Measurements from ENCODE around the gene NR2F6.
A peak's percentile ranks its signal among the peaks of the same experiment; 100 is the strongest.
"Not testable (repeated sequence)": the region's sequence is repeated elsewhere in the genome, so short reads cannot be mapped to it uniquely, and the experiment has no call there.

Gene NR2F6

GRCh38 chr19:17245535-17245984 lies at the start of gene NR2F6:
Gene NR2F6 (minus strand): TSS chr19:17245919. CDS start chr19:17245220, 699 bp downstream.
- no peak for DNase-seq

- peak; percentile 62 for DNase-seq
Observed at GRCh38 chr19:17294051-17294891, 48.6 kb upstream of the NR2F6 start.

GRCh38 chr19:17293605-17294004 lies 47.9 kb upstream of the NR2F6 start:
- DNase-seq: no peak

- peak; percentile 88 for DNase-seq
Observed at GRCh38 chr19:17292301-17293074, 46.8 kb upstream of the NR2F6 start.

- peak; percentile 43 for DNase-seq
Observed at GRCh38 chr19:17289489-17289888, 43.8 kb upstream of the NR2F6 start.

GRCh38 chr19:17286752-17287151 lies 41.0 kb upstream of the NR2F6 start:
- no peak for DNase-seq

GRCh38 chr19:17286263-17286662 lies 40.5 kb upstream of the NR2F6 start:
- DNase-seq: no peak

GRCh38 chr19:17285415-17286135 lies 39.9 kb upstream of the NR2F6 start:
- DNase-seq: no peak

- DNase-seq: no peak
Observed at GRCh38 chr19:17283504-17283996, 37.8 kb upstream of the NR2F6 start.

GRCh38 chr19:17282488-17283125 lies 36.9 kb upstream of the NR2F6 start:
- peak; percentile 81 for DNase-seq

- peak; percentile 29 for DNase-seq
Observed at GRCh38 chr19:17281391-17282304, 35.9 kb upstream of the NR2F6 start, which contains the start of gene ANKLE1. Gene ANKLE1 (plus strand): TSS chr19:17281901. CDS start chr19:17281921, 20 bp downstream.

- DNase-seq: no peak
Observed at GRCh38 chr19:17279436-17279835, 33.7 kb upstream of the NR2F6 start.

GRCh38 chr19:17275441-17276175 lies 29.9 kb upstream of the NR2F6 start:
- no peak for DNase-seq

GRCh38 chr19:17274892-17275291 lies 29.2 kb upstream of the NR2F6 start:
- DNase-seq: not testable (repeated sequence)

- DNase-seq: no peak
Observed at GRCh38 chr19:17268754-17269153, 23.0 kb upstream of the NR2F6 start.

GRCh38 chr19:17266975-17267788 lies 21.5 kb upstream of the NR2F6 start, which contains the start of gene BABAM1:
Gene BABAM1 (plus strand): TSS chr19:17267443. CDS start chr19:17268807, 1,364 bp downstream.
- peak; percentile 99 for DNase-seq

GRCh38 chr19:17266589-17266974 lies 20.9 kb upstream of the NR2F6 start:
- no peak for DNase-seq

- DNase-seq: no peak
Observed at GRCh38 chr19:17266026-17266425, 20.3 kb upstream of the NR2F6 start.

GRCh38 chr19:17264641-17264979 lies 18.9 kb upstream of the NR2F6 start, which contains the start of gene USHBP1:
Gene USHBP1 (minus strand): TSS chr19:17264745. CDS start chr19:17264299, 446 bp downstream.
- DNase-seq: no peak
